GM23338 (cell line): ENCODE measurements around the gene PPP2R5C.

ENCODE experiments used
- CTCF ChIP-seq, 2 experiments: fragments of 200-600 bp in 1 of 2; sonication (generic) in 1 of 2; conservative IDR thresholded peaks; 2 replicates each; pipeline versions ENCODE4 v1.5.1 to v1.6.1; 2016 to 2017; ENCODE audit warnings: antibody characterized with exemption in 2 of 2, low read depth in 2 of 2, mild to moderate bottlenecking in 2 of 2, moderate library complexity in 1 of 2
- EZH2 ChIP-seq: fragments of 200-600 bp; sonication (generic); IDR thresholded peaks from one replicate; pipeline ENCODE4 v1.8.0; 2017; ENCODE audit warnings: antibody characterized with exemption, mild to moderate bottlenecking, low read depth; ENCODE audit not compliant: unreplicated experiment
- EZH2phosphoT487 ChIP-seq: fragments of 200-600 bp; sonication (generic); IDR thresholded peaks from one replicate; pipeline ENCODE4 v1.8.1; 2018; ENCODE audit warnings: antibody characterized with exemption; ENCODE audit not compliant: unreplicated experiment
- JUNB ChIP-seq: IDR thresholded peaks from one replicate; pipeline ENCODE4 v1.6.1; 2016; ENCODE audit warnings: antibody characterized with exemption; ENCODE audit not compliant: unreplicated experiment
- POLR2AphosphoS5 ChIP-seq: IDR thresholded peaks from 2 replicates; pipeline ENCODE4 v1.6.1; 2016; ENCODE audit warnings: antibody characterized with exemption, low read depth
- STAT1 ChIP-seq: IDR thresholded peaks from one replicate; pipeline ENCODE4 v1.6.1; 2016; ENCODE audit warnings: antibody characterized with exemption; ENCODE audit not compliant: unreplicated experiment
- ZNF114 ChIP-seq: fragments of 250-450 bp; sonication (Bioruptor Pico); IDR thresholded peaks from 2 replicates; pipeline ENCODE4 v1.5.0; 2020; ENCODE audit warnings: mild to moderate bottlenecking, moderate library complexity
- ZNF331 ChIP-seq: fragments of 250-450 bp; sonication (Bioruptor Pico); IDR thresholded peaks from 2 replicates; pipeline ENCODE4 v1.5.0; 2020; ENCODE audit warnings: low read depth, mild to moderate bottlenecking, moderate library complexity
- TF ChIP-seq, protein P1 (sequence below): IDR thresholded peaks from one replicate; pipeline ENCODE4 v1.6.1; 2018; ENCODE audit warnings: antibody characterized with exemption; ENCODE audit not compliant: unreplicated experiment

DNA sequence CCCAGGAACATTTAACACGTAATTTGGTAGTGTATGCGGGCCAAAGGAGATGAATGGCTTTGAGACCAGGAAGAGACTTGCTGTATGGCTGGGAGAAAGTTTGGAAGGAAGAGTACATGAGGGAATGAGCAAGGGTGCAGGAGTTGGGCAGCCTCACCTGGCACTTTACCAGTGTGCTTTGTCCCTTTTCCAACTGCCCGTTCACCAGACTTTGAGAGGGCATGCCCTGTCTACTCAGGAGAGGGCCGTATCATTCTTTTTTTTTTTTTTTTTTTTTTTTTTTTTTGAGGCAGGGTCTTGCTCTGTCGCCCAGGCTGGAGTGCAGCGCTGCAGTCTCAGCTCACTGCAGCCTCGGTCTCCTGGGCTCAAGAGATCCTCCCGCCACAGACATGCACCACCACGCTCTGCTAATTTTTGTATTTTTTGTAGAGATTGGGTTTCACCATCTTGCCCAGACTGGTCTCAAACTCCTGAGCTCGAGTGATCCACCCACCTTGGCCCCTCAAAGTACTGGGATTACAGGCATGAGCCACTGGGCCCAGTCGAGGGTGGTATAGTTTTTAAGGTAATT, 209.4 kb downstream of the PPP2R5C start:
- TF ChIP-seq EZH2phosphoT487 (no peak), CTCF (conservative IDR thresholded peaks at IDR 0.05; ENCODE audit: low read depth in 2 of 2) (no peak), EZH2 (no peak), POLR2AphosphoS5 (no peak), ZNF114 (CRISPR knock-in tag) (no peak), STAT1 (no peak), JUNB (no peak), ZNF331 (CRISPR knock-in tag) (no peak)
- TF ChIP-seq, protein P1, sequence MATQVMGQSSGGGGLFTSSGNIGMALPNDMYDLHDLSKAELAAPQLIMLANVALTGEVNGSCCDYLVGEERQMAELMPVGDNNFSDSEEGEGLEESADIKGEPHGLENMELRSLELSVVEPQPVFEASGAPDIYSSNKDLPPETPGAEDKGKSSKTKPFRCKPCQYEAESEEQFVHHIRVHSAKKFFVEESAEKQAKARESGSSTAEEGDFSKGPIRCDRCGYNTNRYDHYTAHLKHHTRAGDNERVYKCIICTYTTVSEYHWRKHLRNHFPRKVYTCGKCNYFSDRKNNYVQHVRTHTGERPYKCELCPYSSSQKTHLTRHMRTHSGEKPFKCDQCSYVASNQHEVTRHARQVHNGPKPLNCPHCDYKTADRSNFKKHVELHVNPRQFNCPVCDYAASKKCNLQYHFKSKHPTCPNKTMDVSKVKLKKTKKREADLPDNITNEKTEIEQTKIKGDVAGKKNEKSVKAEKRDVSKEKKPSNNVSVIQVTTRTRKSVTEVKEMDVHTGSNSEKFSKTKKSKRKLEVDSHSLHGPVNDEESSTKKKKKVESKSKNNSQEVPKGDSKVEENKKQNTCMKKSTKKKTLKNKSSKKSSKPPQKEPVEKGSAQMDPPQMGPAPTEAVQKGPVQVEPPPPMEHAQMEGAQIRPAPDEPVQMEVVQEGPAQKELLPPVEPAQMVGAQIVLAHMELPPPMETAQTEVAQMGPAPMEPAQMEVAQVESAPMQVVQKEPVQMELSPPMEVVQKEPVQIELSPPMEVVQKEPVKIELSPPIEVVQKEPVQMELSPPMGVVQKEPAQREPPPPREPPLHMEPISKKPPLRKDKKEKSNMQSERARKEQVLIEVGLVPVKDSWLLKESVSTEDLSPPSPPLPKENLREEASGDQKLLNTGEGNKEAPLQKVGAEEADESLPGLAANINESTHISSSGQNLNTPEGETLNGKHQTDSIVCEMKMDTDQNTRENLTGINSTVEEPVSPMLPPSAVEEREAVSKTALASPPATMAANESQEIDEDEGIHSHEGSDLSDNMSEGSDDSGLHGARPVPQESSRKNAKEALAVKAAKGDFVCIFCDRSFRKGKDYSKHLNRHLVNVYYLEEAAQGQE: no peak
